Measurements from ENCODE around the gene VAV2. TPM values are rescaled to one million over a fixed set of nuclear protein-coding genes. Genes with fewer than 3 reads are reported as not detected.

VAV2 gene
- total RNA-seq, 1 donor from 2014 or later = 61.9 TPM

- no peak for DNase-seq (ENCODE audit: low spot score in 2 of 2, unreplicated experiment in 2 of 2)
- TF ChIP-seq CTCF (IDR thresholded peaks at IDR 0.05; ENCODE audit: unreplicated experiment) = no peak
- Mint-ChIP-seq H3K9me3 (no peaks in the 10 kb centered on the region), H3K4me1 (peaks cover 59% of the 10 kb centered on the region), H3K27me3 (ENCODE audit: low read depth) (no peaks in the 10 kb centered on the region), H3K4me3 (no peak overlapping the region), H3K36me3 (no peaks in the 10 kb centered on the region), H3K27ac (peak overlapping the region; percentile 64)
Observed at GRCh38 chr9:133839822-133840329, 152.2 kb downstream of the VAV2 start.

GRCh38 chr9:133838859-133839507, 153.1 kb downstream of the VAV2 start:
- no peaks in the 10 kb centered on the region for H3K27me3 Mint-ChIP-seq (ENCODE audit: low read depth)
- no peak overlapping the region for H3K4me3 Mint-ChIP-seq
- no peak for DNase-seq (ENCODE audit: low spot score in 2 of 2, unreplicated experiment in 2 of 2)
- TF ChIP-seq CTCF (IDR thresholded peaks at IDR 0.05; ENCODE audit: unreplicated experiment) = no peak
- no peaks in the 10 kb centered on the region for H3K9me3 Mint-ChIP-seq
- H3K27ac Mint-ChIP-seq = no peak overlapping the region
- H3K36me3 Mint-ChIP-seq = no peaks in the 10 kb centered on the region
- peaks cover 51% of the 10 kb centered on the region for H3K4me1 Mint-ChIP-seq

GRCh38 chr9:133837627-133838597, 154.2 kb downstream of the VAV2 start:
- no peaks in the 10 kb centered on the region for H3K9me3 Mint-ChIP-seq
- H3K4me3 Mint-ChIP-seq = no peak overlapping the region
- TF ChIP-seq CTCF (IDR thresholded peaks at IDR 0.05; ENCODE audit: unreplicated experiment) = no peak
- peak overlapping the region; percentile 9 for H3K27ac Mint-ChIP-seq
- H3K27me3 Mint-ChIP-seq (ENCODE audit: low read depth) = no peaks in the 10 kb centered on the region
- peaks cover 2% of the 10 kb centered on the region for H3K36me3 Mint-ChIP-seq
- DNase-seq (ENCODE audit: low spot score in 2 of 2, unreplicated experiment in 2 of 2) = no peak
- peaks cover 41% of the 10 kb centered on the region for H3K4me1 Mint-ChIP-seq

GRCh38 chr9:133836818-133837217, 155.3 kb downstream of the VAV2 start:
- peaks cover 2% of the 10 kb centered on the region for H3K36me3 Mint-ChIP-seq
- peaks cover 34% of the 10 kb centered on the region for H3K4me1 Mint-ChIP-seq
- TF ChIP-seq CTCF (IDR thresholded peaks at IDR 0.05; ENCODE audit: unreplicated experiment) = no peak
- H3K9me3 Mint-ChIP-seq = no peaks in the 10 kb centered on the region
- H3K4me3 Mint-ChIP-seq = no peak overlapping the region
- no peaks in the 10 kb centered on the region for H3K27me3 Mint-ChIP-seq (ENCODE audit: low read depth)
- no peak for DNase-seq (ENCODE audit: low spot score in 2 of 2, unreplicated experiment in 2 of 2)
- no peak overlapping the region for H3K27ac Mint-ChIP-seq

- H3K36me3 Mint-ChIP-seq = peaks cover 2% of the 10 kb centered on the region
- TF ChIP-seq CTCF (IDR thresholded peaks at IDR 0.05; ENCODE audit: unreplicated experiment) = no peak
- H3K27ac Mint-ChIP-seq = no peak overlapping the region
- no peak for DNase-seq (ENCODE audit: low spot score in 2 of 2, unreplicated experiment in 2 of 2)
- H3K4me1 Mint-ChIP-seq = peaks cover 32% of the 10 kb centered on the region
- no peaks in the 10 kb centered on the region for H3K9me3 Mint-ChIP-seq
- no peaks in the 10 kb centered on the region for H3K27me3 Mint-ChIP-seq (ENCODE audit: low read depth)
- no peak overlapping the region for H3K4me3 Mint-ChIP-seq
Observed at GRCh38 chr9:133836001-133836758, 155.9 kb downstream of the VAV2 start.

Data from mesothelial cell of epicardium (in vitro differentiated cells).